GM20000 (cell line): ENCODE measurements around the gene ACSS2.

Source experiments
- DNase-seq: peaks from one replicate; pipeline ENCODE4 v3.0.0; 2012; ENCODE audit warnings: low spot score
- CTCF ChIP-seq: IDR thresholded peaks from 2 replicates; pipeline ENCODE4 v1.5.1; 2012; ENCODE audit warnings: mild to moderate bottlenecking, control low read depth; ENCODE audit errors: extremely low read depth, missing control alignments

Gene ACSS2

GRCh38 chr20:34951652-34952051, 75.2 kb downstream of the ACSS2 start:
- no peak for DNase-seq

GRCh38 chr20:34952671-34953070, 76.3 kb downstream of the ACSS2 start:
- no peak for TF ChIP-seq CTCF
- DNase-seq = no peak

More at GRCh38 chr20:34951652-34952051, 75.2 kb downstream of the ACSS2 start:
- TF ChIP-seq CTCF = no peak

DNA sequence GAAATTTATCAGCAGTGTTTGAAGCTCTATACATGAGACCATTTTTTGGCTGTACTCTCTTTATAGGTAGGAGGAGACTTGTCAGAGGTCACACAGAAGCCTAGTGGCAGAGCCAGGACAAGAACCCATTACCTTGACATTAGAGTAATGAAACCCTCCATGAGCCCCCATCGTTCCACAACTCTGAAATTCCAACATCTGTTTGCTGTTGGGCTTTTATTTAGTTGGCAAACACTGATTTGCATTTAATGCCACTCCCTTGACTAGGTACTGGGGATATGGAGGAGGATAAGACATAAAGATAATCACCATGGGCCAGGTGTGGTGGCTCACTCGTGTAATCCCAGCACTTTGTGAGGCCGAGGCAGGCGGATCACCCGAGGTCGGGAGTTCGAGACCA, 77.5 kb downstream of the ACSS2 start:
- DNase-seq = no peak
- TF ChIP-seq CTCF = no peak

- TF ChIP-seq CTCF = no peak
- no peak for DNase-seq
These were observed 78.5 kb downstream of the ACSS2 start for GRCh38 chr20:34954904-34955230.

GRCh38 chr20:34955231-34956040, 79.0 kb downstream of the ACSS2 start, which contains the start of the genes GSS and MYH7B:
Gene GSS, minus strand, starts transcription at chr20:34955806. Its CDS starts 3,954 bp downstream, at chr20:34951852.
Gene MYH7B, plus strand, starts transcription at chr20:34955868. Its CDS starts 22,138 bp downstream, at chr20:34978006.
- DNase-seq = peak; percentile 95
- TF ChIP-seq CTCF = peak; percentile 32

GRCh38 chr20:34956041-34956458, 79.6 kb downstream of the ACSS2 start:
- TF ChIP-seq CTCF = no peak
- DNase-seq = no peak

- TF ChIP-seq CTCF = no peak
- no peak for DNase-seq
These were observed 80.5 kb downstream of the ACSS2 start for GRCh38 chr20:34956751-34957472.
